ENCODE results near the gene RNF113A. TPM values are rescaled to one million over a fixed set of nuclear protein-coding genes. Genes with fewer than 3 reads are reported as not detected.

Gene RNF113A
- total RNA-seq, 1 donor from 2014 or later: 28.8 TPM

Other genes with a start within 250 kb of the RNF113A start
- 159 and 172 TPM in 2 replicates for gene SEPTIN6, start 178.6 kb downstream of the RNF113A start, total RNA-seq
- 0.21 and 0.34 TPM in 2 replicates for gene SOWAHD, start 113.1 kb downstream of the RNF113A start, total RNA-seq
- gene RPL39, start 80.1 kb downstream of the RNF113A start, total RNA-seq: 1,853 and 1,912 TPM in 2 replicates
- gene UPF3B, start 18.8 kb downstream of the RNF113A start, total RNA-seq: 11.0 and 13.0 TPM in 2 replicates
- 71.2 and 72.8 TPM in 2 replicates for gene NDUFA1, start 99 bp upstream of the RNF113A start, total RNA-seq
- not detected in 2 replicates for gene AKAP14, start 24.2 kb upstream of the RNF113A start, total RNA-seq
- 9.4 and 10.1 TPM in 2 replicates for gene NKAP, start 72.0 kb upstream of the RNF113A start, total RNA-seq
- gene RHOXF2B, start 206.0 kb upstream of the RNF113A start, total RNA-seq: not detected in 2 replicates
- not detected in 2 replicates for gene RHOXF1, start 244.2 kb upstream of the RNF113A start, total RNA-seq

All from activated T-helper 1 cell treated with anti-CD3 and anti-CD28 coated beads, Interleukin-12 subunit alpha, Interleukin-12 subunit beta, Interleukin-2, Interleukin-4 antibody, amounts not matched to agents 30 ng/mL and 10 ng/mL and 1 ng/mL, durations not matched to agents 14 hours and 24 hours and 36 hours (primary cell).